Hypothalamus (tissue), 51 donors: Measurements from ENCODE around the gene RPL31.
A peak's percentile ranks its signal among the peaks of the same experiment; 100 is the strongest.
"Not testable (repeated sequence)": the region's sequence is repeated elsewhere in the genome, so short reads cannot be mapped to it uniquely, and the experiment has no call there.

Experiments used
- DNase-seq, 51 donors: peaks; one replicate each; lab custom pipeline; 2025; lab: John Stamatoyannopoulos, UW

The RPL31 gene

DNA sequence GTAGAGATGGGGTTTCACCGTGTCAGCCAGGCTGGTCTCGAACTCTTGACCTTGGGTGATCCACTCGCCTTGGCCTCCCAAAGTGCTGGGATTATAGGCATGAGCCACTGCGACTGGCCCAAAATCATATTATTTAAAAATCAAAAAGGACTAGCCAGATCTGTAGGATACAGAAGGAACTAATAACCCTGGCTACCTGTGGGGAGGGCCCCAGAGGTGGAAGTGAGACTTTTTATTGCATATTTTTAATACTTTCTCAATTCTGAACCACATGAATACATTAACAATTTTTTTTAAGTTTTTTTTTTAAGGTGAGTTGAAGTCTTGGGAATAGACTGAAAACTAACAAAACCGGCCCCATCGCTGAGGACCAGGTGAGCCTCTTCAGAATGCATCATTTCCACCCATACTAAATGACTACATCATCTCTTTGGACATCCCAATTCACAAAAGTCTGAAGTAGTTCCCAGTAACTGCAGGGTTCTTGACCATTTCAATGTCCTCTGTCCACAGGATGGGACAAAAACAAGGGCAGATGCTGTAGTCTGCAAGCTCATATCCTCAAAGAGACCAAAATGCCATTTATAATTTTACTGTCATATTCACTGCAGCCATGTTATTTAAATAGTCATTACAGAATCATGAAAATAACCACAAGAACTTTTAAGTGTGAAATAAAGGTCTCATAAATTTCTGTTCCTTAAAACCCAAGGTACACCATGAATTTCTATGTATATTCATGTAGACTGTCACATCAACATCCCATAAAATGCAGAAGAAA is 21.4 kb downstream of the RPL31 start:
- no peak for DNase-seq

DNA sequence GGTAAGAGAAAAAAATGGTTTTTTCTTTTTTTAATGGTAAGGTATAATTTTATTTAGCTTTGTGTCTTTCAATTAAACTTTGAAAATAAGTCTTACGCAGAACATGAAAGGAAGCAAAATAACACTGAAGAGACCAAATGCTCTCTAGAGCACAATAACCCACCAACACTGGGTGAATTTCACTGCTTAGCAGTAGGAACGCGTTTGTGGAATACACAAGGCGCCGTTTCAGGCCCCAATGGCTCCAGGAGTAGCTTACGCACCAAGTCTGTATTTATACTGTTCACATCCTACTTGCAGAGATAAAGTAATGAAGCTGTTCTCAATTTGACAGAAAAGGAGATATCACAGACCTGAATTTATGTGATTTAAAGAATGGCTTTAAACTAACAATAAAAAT is 23.5 kb downstream of the RPL31 start:
- DNase-seq, result no peak

DNA sequence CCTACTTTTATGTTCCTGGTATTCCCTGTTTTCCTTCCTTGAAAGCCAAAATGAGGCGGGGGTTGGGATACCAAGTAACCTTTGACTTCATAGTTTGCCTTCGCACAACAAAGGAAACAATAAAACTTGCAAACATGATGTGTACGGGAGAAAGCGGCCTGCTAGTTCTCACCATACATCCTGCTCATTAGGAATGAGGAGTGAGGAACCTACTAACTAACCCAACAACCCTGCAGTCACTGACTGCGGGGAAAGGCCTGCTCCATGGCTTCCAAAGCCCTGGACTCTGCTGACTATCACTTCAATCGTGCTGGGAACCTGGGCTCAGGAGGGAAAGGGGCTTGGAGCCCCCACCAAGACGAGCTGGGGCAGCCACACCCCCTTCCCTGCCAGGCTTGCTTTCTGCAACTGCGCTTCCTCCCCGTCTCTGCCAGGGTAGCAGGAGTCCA is 24.2 kb downstream of the RPL31 start:
- no peak for DNase-seq

DNA sequence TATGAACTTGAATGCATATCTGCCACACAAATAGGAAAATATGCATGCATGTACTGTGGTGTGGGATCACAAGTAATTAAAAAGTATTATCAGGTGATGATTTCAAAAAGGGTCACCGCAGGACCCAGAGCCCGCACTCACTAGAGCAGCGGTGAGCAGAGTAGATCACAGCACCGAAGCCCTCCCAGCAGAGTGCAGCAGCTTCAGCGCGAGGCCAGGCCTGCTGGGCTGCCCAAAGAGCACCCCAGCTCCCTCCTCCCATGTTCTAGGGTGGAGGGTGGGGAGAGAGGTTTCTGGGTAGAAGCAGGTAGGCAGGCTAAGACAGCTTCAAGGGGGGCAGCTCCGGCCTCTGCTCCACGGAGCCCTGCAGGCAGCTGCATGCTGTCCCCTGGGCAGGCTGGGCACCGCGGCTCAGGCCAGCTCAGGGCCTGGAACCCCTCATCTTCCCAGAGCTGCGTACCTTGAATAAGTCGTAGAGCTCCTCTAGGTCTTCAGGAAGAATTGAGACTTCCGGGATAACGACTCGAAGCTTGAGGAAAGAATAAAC is 24.9 kb downstream of the RPL31 start:
- DNase-seq, result no peak

DNA sequence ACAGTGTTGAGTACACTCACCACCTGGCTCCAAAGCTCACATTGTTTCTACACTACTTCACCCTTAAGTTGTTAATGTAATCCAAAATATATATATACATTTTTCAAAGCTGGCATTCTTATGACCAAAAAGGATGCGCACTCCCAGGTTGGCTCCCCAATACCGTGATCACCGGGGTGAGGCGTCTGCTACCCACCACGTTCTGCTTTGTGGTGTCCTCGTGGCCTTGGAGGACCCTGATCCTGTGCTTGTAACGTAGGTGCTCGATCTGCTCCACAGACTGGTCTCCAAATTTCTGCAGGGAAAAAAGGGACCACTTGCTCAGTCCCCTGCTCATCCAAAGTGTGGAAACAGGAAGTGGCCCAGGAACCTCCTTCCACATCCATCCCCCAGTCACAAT is 25.8 kb downstream of the RPL31 start:
- no peak for DNase-seq

DNA sequence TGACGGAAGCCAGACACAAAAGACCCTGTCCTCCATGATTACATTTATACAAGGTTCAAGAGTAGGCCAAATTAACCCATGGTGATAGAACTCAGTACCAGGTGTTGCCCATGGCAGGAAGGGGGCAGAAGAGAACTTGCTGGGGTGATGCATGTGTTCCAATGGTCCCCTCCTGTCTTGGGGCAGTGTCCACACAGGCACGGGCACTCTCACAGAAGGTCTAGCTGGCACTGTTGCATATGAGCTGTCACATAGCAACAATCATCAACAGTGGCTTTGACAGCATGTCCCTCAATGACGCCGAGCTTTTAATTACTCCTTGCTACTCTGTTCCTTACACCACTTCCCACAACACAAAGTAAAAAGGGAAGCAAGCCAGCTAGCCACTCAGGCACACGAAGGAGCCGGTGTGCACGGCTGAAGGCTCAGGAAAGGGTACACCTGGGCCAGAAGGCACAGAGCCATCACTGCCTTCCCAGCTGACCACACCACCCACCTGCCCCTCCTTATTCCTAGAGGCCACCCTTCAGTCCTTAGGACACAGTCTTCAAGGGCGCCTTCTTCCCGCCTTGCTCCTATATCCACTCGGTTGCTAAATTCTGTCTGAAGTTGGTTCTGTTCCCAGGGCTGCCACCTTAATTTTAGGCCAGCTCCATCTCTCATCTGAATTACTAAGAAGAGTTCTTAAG is 28.9 kb downstream of the RPL31 start:
- DNase-seq, result no peak

DNA sequence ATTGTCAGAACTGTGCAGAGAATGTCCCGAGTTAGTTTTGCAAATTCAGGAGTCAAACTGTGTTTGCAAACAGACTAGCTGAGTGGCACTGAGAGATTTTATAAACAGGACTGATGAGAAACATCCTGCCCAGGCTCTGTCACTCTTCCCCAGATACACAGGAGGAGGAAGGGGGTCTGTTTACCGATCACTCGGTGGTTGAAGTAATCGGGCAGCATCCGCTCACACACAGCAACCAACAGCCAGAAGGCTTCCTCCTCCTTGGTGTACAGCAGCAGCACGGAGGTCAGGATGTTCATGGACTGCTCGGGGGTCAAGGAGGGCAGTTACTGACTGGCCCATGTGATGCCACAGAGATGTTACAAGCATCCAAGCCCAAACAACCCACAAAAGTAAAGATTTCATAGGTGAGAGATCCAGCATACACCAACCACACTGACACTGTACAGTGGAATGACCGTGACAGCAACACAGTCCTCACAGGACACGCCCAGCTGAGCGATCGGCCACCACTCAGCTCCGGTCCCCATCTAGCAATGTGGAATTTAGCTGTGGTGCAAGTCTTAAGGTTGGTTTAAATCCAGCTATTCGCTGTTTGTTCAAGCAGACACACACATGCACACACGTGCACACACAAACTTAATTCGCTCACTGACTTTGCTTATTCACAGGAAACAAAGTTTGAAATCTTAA is 30.1 kb downstream of the RPL31 start:
- no peak for DNase-seq

DNA sequence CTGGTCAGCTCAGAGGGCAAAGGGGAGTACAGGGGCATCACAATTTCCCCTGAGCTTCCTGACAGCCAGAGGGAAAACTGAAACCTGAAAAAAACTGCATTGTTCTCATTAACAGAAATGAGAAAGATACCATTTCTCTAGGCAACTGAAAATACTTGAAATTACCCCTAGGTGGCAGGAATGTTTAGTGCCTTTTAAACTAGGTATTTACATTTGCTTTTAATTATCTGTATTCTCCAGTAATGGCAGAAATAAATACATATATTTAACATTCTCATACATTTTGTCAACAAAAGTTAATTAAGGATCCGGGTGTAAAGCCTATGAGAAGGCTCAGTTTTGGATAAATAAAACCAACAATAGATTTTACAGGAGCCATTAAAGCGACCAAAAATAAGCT is 34.5 kb downstream of the RPL31 start:
- no peak for DNase-seq

DNA sequence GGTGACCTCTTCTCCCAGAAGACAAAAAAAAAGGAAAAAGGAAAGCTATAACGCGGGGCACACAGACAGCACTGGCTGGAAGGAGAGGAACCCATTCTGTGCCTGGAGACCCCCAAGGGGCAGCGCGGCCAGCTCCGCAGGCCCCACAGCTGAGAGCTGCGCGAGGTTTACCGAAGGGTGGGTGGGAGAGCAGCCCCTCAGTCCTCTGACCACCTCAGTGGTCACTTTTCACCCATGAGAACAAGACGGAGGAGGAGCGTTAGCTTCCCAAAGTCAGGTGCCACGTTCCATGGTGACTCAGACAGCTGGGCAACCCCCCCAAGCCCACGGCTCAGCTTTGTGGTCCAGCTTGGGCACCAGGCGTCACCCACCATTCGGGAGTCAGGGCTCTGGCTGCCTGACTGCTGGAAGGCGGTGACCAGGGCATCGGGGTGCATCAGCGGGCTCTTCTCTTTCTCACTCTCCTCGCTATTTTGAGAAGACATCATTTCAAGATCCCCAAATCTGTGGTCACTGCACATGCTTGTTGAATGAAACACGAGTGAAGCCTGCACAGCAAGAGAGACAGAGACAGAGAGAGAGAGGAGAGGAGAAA is 35.2 kb downstream of the RPL31 start:
- no peak for DNase-seq

DNA sequence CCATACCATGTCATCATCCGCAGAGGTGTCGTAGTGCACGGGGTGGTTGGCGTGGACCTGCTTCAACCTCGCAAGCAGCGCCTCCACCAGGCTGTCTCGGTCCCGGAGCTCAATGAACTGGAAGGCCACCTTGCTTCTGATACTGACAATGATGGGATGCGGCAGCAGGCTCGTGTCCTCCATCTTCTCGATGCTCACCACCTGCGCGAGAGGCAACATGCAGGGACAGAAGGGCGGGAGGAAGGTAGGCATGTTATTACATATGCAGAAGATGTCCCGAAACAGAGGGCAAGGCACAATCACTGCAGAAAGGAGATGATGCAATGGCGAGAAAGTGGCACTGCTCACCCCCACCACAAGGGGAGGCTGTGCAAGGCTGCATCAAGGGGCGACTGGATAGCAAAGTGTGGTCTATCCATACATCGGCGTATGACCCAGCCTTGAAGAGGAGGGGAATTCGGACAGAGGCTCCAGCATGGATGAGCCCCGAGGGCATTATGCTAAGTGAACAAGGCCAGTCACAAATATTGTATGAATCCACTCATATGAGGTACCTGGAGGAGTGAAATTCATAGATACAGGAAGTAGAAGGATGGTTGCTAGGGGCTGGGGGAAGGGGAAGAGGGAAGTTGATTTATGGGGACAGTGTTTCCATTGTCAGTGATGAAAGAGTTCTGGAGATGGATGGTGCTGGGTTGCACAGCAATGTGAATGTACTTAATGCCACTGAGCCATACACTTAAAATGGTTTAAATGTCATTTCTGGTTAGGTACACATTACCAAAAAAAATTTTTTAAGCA is 36.6 kb downstream of the RPL31 start:
- no peak for DNase-seq

DNA sequence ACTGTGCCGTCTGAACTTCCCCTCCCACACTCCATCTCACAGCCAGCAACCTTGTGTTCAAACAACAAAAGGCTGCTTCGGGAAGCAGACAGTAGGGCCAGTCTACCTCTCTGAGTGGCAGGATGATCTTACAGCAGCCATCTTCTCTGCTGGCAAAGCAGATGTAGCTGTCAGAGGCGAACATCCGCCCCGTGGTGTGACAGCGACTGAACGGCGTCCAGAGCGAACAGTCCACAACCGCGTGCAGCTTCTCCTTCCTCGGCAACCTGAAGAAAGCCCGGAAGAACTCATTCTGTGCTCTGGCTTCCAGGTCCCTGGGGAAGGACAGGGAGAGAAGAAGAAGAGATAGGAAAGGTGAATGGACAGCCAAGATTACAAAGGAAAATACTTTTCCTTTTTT is 38.0 kb downstream of the RPL31 start:
- no peak for DNase-seq

DNA sequence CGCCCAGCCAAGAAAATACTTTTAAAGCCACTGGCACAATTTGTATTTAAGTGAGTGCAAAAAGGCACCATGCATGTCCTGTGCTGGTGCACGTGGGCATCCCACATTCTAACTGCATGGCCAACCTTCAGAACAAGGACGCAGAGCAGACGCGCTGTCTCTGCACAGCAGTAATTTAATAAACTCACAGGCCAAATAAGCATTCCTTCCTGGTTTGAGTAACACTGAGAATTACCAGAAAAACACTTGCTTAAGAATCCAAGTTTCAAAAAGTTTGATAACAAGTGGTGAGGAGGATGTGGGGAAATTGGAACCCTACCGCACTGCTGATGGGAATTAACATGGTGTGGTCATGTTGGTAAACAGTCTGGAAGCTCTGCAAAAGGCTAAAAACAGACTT is 38.7 kb downstream of the RPL31 start:
- DNase-seq, result peak in 1 of 51 donors; percentile 8

DNA sequence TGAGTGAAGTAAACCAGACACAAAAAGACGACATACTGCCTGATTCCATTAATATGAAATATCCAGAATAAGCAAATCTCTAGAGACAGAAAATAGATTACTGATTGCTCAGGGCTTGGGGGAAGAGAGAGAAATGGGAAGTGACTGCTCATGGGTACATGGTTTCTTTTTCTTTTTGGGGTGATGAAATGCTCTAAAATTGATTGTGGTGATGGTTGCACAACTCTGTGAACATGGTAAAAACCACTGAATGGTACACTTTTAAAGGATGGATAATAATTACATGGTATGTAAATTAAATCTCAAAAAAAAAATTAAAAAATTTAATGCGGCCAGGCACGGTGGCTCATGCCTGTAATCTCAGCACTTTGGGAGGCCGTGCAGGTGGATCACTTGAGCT is 39.3 kb downstream of the RPL31 start:
- DNase-seq, result no peak

DNA sequence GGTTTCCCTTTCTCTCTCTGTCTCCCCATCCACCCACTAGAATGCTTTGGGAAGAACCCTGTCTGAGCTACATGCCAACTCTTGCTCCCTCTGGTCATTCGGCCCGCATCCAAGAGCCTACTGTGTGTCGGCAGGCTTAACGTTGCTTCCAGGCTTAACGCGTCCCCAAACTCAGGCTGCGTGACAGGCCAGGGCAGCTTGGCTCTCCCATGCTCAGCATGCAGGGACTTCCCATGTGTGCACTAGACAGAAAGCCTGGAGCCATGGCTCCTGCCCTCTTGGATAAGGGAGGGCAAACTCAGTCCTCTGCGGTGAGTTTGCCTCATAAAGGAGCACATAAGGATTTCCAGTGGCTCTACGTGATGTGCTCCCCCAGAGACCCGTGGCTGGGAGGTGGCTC is 43.2 kb downstream of the RPL31 start:
- DNase-seq, result no peak

DNA sequence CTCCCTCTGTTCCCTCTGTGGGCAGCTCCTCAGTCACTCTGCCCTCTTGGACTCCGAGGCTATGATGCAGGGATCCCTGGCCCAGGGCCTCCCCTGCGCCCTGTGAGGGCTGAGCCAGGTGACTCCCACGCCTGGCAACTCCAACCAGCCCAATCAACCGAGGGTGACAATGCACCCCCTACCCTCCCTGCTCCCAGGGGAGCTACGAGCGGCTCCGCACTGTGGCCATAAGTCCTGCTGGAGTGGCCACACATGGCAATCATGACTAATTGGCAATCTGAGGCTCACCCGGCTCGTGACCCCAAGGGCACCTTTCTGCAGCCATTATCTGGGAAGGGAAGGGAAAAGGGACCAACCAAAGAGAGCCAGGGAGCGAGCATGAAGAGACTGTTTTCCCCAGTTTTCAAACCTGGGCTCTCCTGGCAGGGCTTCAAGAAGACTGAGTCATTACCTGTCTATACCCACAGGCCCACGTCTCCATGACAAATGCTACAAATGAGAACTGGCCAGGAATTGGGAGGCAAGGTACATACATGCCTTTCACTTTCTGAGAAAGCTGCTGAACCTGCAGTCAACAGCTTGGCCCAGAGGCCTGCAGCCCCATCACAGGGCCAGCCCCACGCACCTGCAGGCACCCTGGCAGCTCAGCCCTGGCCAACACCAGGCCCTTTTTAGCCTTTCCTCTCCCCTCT is 45.1 kb downstream of the RPL31 start:
- DNase-seq, result peak in 1 of 51 donors; percentile 27

DNA sequence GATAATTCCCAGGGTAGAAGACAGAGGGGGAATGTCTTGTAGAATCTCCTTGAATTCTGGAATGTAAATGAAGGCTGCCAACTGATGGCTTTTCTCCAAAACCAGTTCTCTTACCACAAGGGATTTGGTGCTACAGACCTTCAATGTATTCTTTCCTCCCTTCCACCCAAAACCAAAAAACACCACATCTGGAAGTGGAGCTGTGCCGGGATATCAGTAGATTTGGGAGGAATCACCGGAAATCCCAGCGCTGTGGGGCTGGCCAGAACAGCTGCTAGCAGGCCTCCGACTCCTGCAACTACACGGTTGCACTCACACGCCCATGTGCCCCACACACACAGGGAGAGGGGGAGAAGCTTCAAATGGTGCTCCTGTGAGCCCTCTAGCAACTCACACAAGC is 45.7 kb downstream of the RPL31 start:
- DNase-seq, result no peak

DNA sequence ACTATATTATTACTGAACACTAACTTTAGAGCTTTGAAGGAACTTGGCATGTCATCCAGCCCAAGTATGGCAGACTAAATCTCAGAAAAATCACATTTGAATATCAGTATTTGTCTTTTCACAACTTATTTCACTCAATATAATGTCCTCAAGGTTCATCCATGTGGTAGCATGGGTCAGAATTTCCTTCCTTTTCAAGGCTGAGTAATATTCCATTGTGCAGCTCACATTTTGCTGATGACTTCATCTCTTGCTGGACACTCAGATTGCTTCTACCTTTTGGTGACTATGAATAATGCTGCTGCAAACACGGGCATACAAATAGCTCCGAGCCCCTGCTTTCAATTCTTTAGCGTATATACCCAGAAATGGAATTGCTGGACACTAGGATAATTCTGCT is 46.7 kb downstream of the RPL31 start:
- DNase-seq, result no peak

DNA sequence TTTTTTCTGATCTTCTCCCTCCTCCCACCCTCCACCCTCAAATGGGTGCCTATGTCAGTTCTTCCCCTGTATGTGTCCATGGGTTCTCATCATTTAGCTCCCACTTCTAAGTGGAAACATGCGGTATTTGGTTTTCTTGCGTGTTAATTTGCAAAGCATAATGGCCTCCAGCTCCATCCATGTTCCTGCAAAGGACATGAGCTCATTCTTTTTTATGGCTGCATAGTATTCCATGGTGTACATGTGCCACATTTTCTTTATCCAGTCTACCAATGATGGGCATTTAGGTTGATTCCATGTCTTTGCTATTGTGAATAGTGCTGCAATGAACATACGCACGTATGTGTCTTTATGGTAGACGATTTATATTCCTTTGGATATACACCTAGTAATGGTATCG is 48.8 kb downstream of the RPL31 start:
- not testable (repeated sequence) for DNase-seq

DNA sequence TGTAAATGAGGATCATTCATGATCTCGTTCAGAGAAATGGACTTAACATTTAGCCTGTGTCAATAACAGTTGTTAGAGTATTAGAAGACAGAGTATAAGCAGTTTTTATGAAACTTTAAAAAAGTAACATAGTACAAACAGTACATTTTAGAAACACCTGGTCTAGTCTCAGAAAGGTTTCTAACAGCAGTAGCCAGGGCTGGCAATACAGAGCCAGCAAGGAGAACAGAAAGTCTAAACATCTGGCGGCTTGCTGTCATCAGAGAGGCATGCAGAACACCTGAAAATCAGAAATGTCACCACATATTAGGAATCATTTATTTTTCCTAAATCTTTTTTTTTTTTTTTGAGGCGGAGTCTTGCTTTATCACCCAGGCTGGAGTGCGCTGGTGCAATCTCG is 50.1 kb downstream of the RPL31 start:
- no peak for DNase-seq

DNA sequence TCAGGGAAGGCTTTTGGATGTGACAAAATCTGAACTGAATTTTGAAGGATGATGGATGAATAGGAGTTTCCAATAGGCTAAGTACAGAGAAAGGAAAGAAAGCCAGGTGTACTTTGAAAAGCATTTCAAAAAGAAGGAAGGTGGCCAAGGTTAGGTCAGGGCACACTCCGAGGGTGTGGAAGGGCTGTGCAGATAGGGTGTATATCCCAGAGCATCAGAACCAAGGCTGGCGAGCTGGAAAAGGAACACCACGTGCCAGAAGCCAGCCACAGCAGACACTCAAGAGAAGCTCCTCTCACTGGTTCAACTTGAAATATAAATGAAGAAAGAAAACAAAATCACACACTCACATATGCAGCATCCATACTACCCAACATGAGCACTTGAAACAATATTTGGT is 51.0 kb downstream of the RPL31 start:
- DNase-seq, result no peak
